SK-N-SH treated with all-trans-retinoic acid at 6 μM for 48 hours (cell line): ENCODE measurements around the gene ZC2HC1B.

Experiments used
- ISL1 ChIP-seq: fragments of 250-450 bp; sonication (Bioruptor Pico); IDR thresholded peaks from 2 replicates; pipeline ENCODE4 v2.1.2; 2022; ENCODE audit warnings: mild to moderate bottlenecking, moderate library complexity
- RARB ChIP-seq: fragments of 250-450 bp; sonication (Bioruptor Pico); IDR thresholded peaks from 2 replicates; pipeline ENCODE4 v1.8.0; 2021; ENCODE audit warnings: mild to moderate bottlenecking, moderate library complexity
- ZFP3 ChIP-seq: fragments of 250-450 bp; sonication (Bioruptor Pico); IDR thresholded peaks from 2 replicates; pipeline ENCODE4 v1.5.0; 2020; ENCODE audit warnings: mild to moderate bottlenecking, moderate library complexity
- ZNF565 ChIP-seq: fragments of 450-650 bp; formaldehyde crosslinking; conservative IDR thresholded peaks from 2 replicates; pipeline ENCODE4 v1.5.0; 2020; ENCODE audit warnings: low read depth, mild to moderate bottlenecking, moderate library complexity
- TF ChIP-seq, protein P1 (sequence below): fragments of 250-450 bp; sonication (Bioruptor Pico); IDR thresholded peaks from 2 replicates; pipeline ENCODE4 v1.8.0; 2020; ENCODE audit warnings: mild to moderate bottlenecking, moderate library complexity, borderline replicate concordance
- TF ChIP-seq, protein P2 (sequence below): fragments of 250-450 bp; sonication (Bioruptor Pico); IDR thresholded peaks from 2 replicates; pipeline ENCODE4 v1.5.0; 2020; ENCODE audit warnings: mild to moderate bottlenecking, moderate library complexity
- TF ChIP-seq, protein P3 (sequence below): fragments of 250-450 bp; sonication (Bioruptor Pico); IDR thresholded peaks from 2 replicates; pipeline ENCODE4 v1.5.1; 2021; ENCODE audit warnings: mild to moderate bottlenecking, moderate library complexity
- TF ChIP-seq, protein P4 (sequence below): fragments of 250-450 bp; sonication (Bioruptor Pico); IDR thresholded peaks from 2 replicates; pipeline ENCODE4 v1.5.1; 2020; ENCODE audit warnings: low read depth, mild to moderate bottlenecking, moderate library complexity

DNA sequence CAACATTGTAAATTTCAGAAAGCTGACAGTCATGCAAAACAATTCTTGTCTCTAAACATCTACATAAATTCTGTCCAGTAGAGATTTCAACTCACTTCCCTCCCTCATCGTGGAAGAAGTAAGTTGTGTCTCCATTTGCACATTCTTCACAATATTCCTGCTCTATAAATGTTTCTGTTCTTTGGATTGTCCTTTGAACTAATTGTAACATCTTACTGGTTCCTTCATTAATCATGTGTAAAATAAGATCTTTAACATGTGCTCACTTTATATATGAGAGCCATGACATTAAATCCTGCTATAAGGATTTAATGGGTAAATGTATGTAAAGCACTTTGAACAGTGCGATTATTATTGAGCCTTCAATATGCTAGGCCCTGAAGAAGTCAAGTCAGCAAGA, 28.1 kb upstream of the ZC2HC1B start:
- TF ChIP-seq, protein P1, sequence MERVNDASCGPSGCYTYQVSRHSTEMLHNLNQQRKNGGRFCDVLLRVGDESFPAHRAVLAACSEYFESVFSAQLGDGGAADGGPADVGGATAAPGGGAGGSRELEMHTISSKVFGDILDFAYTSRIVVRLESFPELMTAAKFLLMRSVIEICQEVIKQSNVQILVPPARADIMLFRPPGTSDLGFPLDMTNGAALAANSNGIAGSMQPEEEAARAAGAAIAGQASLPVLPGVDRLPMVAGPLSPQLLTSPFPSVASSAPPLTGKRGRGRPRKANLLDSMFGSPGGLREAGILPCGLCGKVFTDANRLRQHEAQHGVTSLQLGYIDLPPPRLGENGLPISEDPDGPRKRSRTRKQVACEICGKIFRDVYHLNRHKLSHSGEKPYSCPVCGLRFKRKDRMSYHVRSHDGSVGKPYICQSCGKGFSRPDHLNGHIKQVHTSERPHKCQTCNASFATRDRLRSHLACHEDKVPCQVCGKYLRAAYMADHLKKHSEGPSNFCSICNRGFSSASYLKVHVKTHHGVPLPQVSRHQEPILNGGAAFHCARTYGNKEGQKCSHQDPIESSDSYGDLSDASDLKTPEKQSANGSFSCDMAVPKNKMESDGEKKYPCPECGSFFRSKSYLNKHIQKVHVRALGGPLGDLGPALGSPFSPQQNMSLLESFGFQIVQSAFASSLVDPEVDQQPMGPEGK (CRISPR knock-in tag) = no peak
- TF ChIP-seq, protein P2, sequence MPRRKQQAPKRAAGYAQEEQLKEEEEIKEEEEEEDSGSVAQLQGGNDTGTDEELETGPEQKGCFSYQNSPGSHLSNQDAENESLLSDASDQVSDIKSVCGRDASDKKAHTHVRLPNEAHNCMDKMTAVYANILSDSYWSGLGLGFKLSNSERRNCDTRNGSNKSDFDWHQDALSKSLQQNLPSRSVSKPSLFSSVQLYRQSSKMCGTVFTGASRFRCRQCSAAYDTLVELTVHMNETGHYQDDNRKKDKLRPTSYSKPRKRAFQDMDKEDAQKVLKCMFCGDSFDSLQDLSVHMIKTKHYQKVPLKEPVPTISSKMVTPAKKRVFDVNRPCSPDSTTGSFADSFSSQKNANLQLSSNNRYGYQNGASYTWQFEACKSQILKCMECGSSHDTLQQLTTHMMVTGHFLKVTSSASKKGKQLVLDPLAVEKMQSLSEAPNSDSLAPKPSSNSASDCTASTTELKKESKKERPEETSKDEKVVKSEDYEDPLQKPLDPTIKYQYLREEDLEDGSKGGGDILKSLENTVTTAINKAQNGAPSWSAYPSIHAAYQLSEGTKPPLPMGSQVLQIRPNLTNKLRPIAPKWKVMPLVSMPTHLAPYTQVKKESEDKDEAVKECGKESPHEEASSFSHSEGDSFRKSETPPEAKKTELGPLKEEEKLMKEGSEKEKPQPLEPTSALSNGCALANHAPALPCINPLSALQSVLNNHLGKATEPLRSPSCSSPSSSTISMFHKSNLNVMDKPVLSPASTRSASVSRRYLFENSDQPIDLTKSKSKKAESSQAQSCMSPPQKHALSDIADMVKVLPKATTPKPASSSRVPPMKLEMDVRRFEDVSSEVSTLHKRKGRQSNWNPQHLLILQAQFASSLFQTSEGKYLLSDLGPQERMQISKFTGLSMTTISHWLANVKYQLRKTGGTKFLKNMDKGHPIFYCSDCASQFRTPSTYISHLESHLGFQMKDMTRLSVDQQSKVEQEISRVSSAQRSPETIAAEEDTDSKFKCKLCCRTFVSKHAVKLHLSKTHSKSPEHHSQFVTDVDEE = no peak
- TF ChIP-seq, protein P3, sequence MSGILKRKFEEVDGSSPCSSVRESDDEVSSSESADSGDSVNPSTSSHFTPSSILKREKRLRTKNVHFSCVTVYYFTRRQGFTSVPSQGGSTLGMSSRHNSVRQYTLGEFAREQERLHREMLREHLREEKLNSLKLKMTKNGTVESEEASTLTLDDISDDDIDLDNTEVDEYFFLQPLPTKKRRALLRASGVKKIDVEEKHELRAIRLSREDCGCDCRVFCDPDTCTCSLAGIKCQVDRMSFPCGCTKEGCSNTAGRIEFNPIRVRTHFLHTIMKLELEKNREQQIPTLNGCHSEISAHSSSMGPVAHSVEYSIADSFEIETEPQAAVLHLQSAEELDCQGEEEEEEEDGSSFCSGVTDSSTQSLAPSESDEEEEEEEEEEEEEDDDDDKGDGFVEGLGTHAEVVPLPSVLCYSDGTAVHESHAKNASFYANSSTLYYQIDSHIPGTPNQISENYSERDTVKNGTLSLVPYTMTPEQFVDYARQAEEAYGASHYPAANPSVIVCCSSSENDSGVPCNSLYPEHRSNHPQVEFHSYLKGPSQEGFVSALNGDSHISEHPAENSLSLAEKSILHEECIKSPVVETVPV = no peak
- TF ChIP-seq ZFP3 (CRISPR knock-in tag) = no peak
- no peak for TF ChIP-seq ZNF565 (CRISPR knock-in tag)
- TF ChIP-seq RARB = no peak
- TF ChIP-seq, protein P4, sequence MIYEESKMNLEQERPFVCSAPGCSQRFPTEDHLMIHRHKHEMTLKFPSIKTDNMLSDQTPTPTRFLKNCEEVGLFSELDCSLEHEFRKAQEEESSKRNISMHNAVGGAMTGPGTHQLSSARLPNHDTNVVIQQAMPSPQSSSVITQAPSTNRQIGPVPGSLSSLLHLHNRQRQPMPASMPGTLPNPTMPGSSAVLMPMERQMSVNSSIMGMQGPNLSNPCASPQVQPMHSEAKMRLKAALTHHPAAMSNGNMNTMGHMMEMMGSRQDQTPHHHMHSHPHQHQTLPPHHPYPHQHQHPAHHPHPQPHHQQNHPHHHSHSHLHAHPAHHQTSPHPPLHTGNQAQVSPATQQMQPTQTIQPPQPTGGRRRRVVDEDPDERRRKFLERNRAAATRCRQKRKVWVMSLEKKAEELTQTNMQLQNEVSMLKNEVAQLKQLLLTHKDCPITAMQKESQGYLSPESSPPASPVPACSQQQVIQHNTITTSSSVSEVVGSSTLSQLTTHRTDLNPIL = no peak
- no peak for TF ChIP-seq ISL1 (CRISPR knock-in tag)
